Heart left ventricle (tissue), 13 donors: ENCODE results near the gene MCC.

Experiments
- POLR2A ChIP-seq, 2 donors: fragments of 450-650 bp; IDR thresholded peaks; one replicate each; pipeline ENCODE4 v1.6.1; 2017; ENCODE audit warnings: antibody characterized with exemption in 2 of 2, mild to moderate bottlenecking in 2 of 2, moderate library complexity in 2 of 2
- TF ChIP-seq, protein P1 (sequence below), 12 donors: fragments of 200-600 bp; sonication (generic) in 4 of 12; IDR thresholded peaks; one replicate each; pipeline versions ENCODE4 v1.5.0 to v1.8.0; 2018 to 2022; ENCODE audit warnings: antibody characterized with exemption in 12 of 12, mild to moderate bottlenecking in 5 of 12
- donor health status: ischemic (EF 13 %, LVEDD 7.1; RV severe dilation, severe dysfunction).
- donor health status: DM: no; HTN: yes; CAD: no.
- donor health status: DM: no; HTN: no; CAD: no.
- donor health status: ischemic (EF 25% LVEDD 6.9; RV normal size, moderate dysfunction).
- donor health status: ischemic (EF 25% LVEDD 5.7; RV mildly dilated, moderate dysfunction).
- donor health status: ischemic (EF 35%, LVEDD 5.7; RV mildly dilated, moderate dysfunction).
- donor health status: nonischemic (EF 11% LVEDD 7.7; RV severe dilation, severe dysfunction).
- donor health status: DM: yes; HTN: yes; CAD: no.
- donor health status: PGD.
- donor health status: ischemic (EF 29% LVEDD 5.4; RV normal size, mild dysfunction).
- donor health status: nonischemic (EF 23%, LVEDD 6.1; RV moderate dilation, normal function).

- TF ChIP-seq, protein P1, sequence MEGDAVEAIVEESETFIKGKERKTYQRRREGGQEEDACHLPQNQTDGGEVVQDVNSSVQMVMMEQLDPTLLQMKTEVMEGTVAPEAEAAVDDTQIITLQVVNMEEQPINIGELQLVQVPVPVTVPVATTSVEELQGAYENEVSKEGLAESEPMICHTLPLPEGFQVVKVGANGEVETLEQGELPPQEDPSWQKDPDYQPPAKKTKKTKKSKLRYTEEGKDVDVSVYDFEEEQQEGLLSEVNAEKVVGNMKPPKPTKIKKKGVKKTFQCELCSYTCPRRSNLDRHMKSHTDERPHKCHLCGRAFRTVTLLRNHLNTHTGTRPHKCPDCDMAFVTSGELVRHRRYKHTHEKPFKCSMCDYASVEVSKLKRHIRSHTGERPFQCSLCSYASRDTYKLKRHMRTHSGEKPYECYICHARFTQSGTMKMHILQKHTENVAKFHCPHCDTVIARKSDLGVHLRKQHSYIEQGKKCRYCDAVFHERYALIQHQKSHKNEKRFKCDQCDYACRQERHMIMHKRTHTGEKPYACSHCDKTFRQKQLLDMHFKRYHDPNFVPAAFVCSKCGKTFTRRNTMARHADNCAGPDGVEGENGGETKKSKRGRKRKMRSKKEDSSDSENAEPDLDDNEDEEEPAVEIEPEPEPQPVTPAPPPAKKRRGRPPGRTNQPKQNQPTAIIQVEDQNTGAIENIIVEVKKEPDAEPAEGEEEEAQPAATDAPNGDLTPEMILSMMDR (IDR thresholded peaks at IDR 0.05), result no peak
- TF ChIP-seq POLR2A (IDR thresholded peaks at IDR 0.05), result no peak
Observed at GRCh38 chr5:113520899-113521298, 32.6 kb upstream of the MCC start.
